Measurements from ENCODE around the gene PTPN12.

The PTPN12 gene

GRCh38 chr7:77549106-77549870 is 12.2 kb downstream of the PTPN12 start:
- no peak overlapping the region for H2AFZ ChIP-seq
- H3K4me1 ChIP-seq = peaks cover 10% of the 10 kb centered on the region
- no peak overlapping the region for H3K4me2 ChIP-seq (ENCODE audit: low read length)
- peaks cover 21% of the 10 kb centered on the region for H3K79me2 ChIP-seq
- H3K4me3 ChIP-seq (ENCODE audit: low read depth, low read length) = no peak overlapping the region
- H3K9me3 ChIP-seq (ENCODE audit: control insufficient read depth, low read length) = no peaks in the 10 kb centered on the region
- no peak for TF ChIP-seq CTCF (IDR thresholded peaks at IDR 0.05)
- H3K36me3 ChIP-seq (ENCODE audit: control insufficient read depth, insufficient read depth, low read length) = no peaks in the 10 kb centered on the region
- H3K27ac ChIP-seq = no peak overlapping the region
- no peaks in the 10 kb centered on the region for H3K27me3 ChIP-seq (ENCODE audit: control insufficient read depth, insufficient read depth, low read length)
- H3K9ac ChIP-seq = no peak overlapping the region

GRCh38 chr7:77550586-77550985 is 13.5 kb downstream of the PTPN12 start:
- Histone ChIP-seq H3K36me3 (ENCODE audit: control insufficient read depth, insufficient read depth, low read length) (no peaks in the 10 kb centered on the region), H3K4me2 (ENCODE audit: low read length) (no peak overlapping the region), H2AFZ (no peak overlapping the region), H3K4me1 (peaks cover 10% of the 10 kb centered on the region), H3K4me3 (ENCODE audit: low read depth, low read length) (no peak overlapping the region), H3K79me2 (peaks cover 26% of the 10 kb centered on the region), H3K9me3 (ENCODE audit: control insufficient read depth, low read length) (no peaks in the 10 kb centered on the region), H3K27ac (no peak overlapping the region), H3K9ac (no peak overlapping the region), H3K27me3 (ENCODE audit: control insufficient read depth, insufficient read depth, low read length) (no peaks in the 10 kb centered on the region)
- TF ChIP-seq CTCF (IDR thresholded peaks at IDR 0.05) = no peak

- Histone ChIP-seq H3K4me1 (peaks cover 2% of the 10 kb centered on the region), H3K9me3 (ENCODE audit: control insufficient read depth, low read length) (no peaks in the 10 kb centered on the region), H3K9ac (no peak overlapping the region), H3K36me3 (ENCODE audit: control insufficient read depth, insufficient read depth, low read length) (no peaks in the 10 kb centered on the region), H3K27me3 (ENCODE audit: control insufficient read depth, insufficient read depth, low read length) (no peaks in the 10 kb centered on the region), H3K79me2 (peaks cover 44% of the 10 kb centered on the region), H3K4me2 (ENCODE audit: low read length) (no peak overlapping the region), H2AFZ (no peak overlapping the region), H3K4me3 (ENCODE audit: low read depth, low read length) (no peak overlapping the region), H3K27ac (no peak overlapping the region)
- TF ChIP-seq CTCF (IDR thresholded peaks at IDR 0.05) = no peak
Observed at GRCh38 chr7:77553123-77553522, 16.0 kb downstream of the PTPN12 start.

GRCh38 chr7:77558284-77558967 is 21.3 kb downstream of the PTPN12 start:
- Histone ChIP-seq H3K4me2 (ENCODE audit: low read length) (no peak overlapping the region), H3K9me3 (ENCODE audit: control insufficient read depth, low read length) (no peaks in the 10 kb centered on the region), H3K36me3 (ENCODE audit: control insufficient read depth, insufficient read depth, low read length) (no peaks in the 10 kb centered on the region), H3K4me3 (ENCODE audit: low read depth, low read length) (no peak overlapping the region), H3K27me3 (ENCODE audit: control insufficient read depth, insufficient read depth, low read length) (no peaks in the 10 kb centered on the region), H3K4me1 (no peaks in the 10 kb centered on the region), H3K9ac (no peak overlapping the region), H3K27ac (no peak overlapping the region), H2AFZ (no peak overlapping the region), H3K79me2 (peaks cover 45% of the 10 kb centered on the region)
- TF ChIP-seq CTCF (IDR thresholded peaks at IDR 0.05) = no peak
